Type B pancreatic cell (in vitro differentiated cells): Measurements from ENCODE around the gene PKHD1. TPM values are rescaled to one million over a fixed set of nuclear protein-coding genes. Genes with fewer than 3 reads are reported as not detected.
"Not testable (repeated sequence)": the region's sequence is repeated elsewhere in the genome, so short reads cannot be mapped to it uniquely, and the experiment has no call there.

Source experiments
- DNase-seq: peaks from one replicate; pipeline ENCODE4 v3.0.0; 2021; ENCODE audit warnings: mixed read lengths; ENCODE audit not compliant: unreplicated experiment; ENCODE audit errors: extremely low spot score
- H3K27ac Mint-ChIP-seq: 2 replicates; pipeline ENCODE4 v1.8.0; 2021; ENCODE audit warnings: mild to moderate bottlenecking, mixed read lengths
- H3K27me3 Mint-ChIP-seq: 2 replicates; pipeline ENCODE4 v1.8.0; 2021; ENCODE audit warnings: mixed read lengths
- H3K36me3 Mint-ChIP-seq: 2 replicates; pipeline ENCODE4 v1.8.0; 2021; ENCODE audit warnings: mixed read lengths
- H3K4me1 Mint-ChIP-seq: one replicate; pipeline ENCODE4 v1.8.0; 2021; ENCODE audit warnings: mixed read lengths; ENCODE audit not compliant: unreplicated experiment
- H3K4me3 Mint-ChIP-seq: 2 replicates; pipeline ENCODE4 v1.8.0; 2021; ENCODE audit warnings: mild to moderate bottlenecking, mixed read lengths
- H3K9me3 Mint-ChIP-seq: 2 replicates; pipeline ENCODE4 v1.8.0; 2021; ENCODE audit warnings: mixed read lengths
- CTCF ChIP-seq: fragments of 200-600 bp; sonication (generic); conservative IDR thresholded peaks from 2 replicates; pipeline ENCODE4 v1.5.0; 2021; ENCODE audit warnings: antibody characterized with exemption, mild to moderate bottlenecking
- total RNA-seq: library from RNA; stranded (reverse); gene quantifications from 2 replicates; pipeline ENCODE4 v1.2.1, GENCODE V29; 2021; ENCODE audit warnings: low replicate concordance

Gene PKHD1
- total RNA-seq, 1 donor from 2014 or later = 0.75 TPM

DNA sequence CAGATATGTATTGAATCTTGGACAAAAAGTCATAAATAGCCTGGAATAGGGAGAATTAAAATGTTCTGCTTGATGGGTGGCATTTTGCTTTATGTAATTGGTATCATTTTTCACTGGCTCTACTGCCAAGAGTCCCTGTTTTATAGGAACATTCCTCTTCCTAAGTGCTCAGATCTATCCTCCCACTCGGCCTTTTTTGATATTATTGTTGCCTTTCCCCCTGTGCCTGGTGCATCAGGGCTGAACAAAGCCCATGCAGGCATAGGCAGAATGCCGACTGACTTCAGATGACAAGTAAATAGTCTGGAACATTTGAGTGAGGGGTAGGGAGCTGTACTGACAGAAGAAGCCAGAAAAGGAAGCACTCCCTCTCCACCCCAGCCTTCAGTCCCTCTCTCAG is 127.0 kb downstream of the PKHD1 start:
- H3K4me3 Mint-ChIP-seq = no peak overlapping the region
- no peak for TF ChIP-seq CTCF

DNA sequence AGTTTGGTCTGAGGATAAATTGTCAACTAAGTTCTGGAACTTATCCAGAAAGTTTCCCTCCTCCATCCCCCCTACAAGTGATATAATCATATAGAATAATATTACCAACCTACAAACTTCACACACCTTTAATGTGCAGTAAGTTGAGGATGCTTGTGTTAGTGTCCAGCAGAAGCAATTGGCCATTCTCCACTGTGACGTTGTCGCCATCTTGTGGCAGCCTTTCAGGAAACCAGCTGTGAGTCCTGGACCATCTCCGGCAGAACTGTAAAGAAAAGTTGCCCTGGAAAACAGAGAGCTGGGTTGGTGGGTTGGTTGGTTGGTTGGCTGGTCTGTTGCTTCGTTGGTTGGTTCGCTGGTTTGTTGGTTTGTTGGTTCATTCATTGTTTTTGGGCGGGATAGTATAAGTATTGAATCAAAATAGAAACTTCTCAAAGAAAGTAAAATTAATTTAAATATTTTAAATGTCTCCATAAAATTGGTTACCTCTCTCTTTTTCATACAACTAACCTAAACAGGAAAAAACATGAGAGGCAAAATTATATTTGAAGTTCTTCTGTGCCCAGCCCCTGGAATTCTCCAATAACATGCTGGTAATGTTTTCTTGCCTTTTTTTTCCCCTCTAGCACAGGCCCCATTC is 127.5 kb downstream of the PKHD1 start:
- peak; percentile 75 for DNase-seq
- Mint-ChIP-seq H3K36me3 (no peaks in the 10 kb centered on the region), H3K4me1 (peaks cover 3% of the 10 kb centered on the region), H3K9me3 (no peaks in the 10 kb centered on the region), H3K27ac (no peak overlapping the region), H3K4me3 (no peak overlapping the region), H3K27me3 (peaks cover 15% of the 10 kb centered on the region)
- TF ChIP-seq CTCF = peak; percentile 90

More for the DNA sequence above, 127.0 kb downstream of the PKHD1 start:
- Mint-ChIP-seq H3K27ac (no peak overlapping the region), H3K27me3 (peaks cover 15% of the 10 kb centered on the region), H3K36me3 (no peaks in the 10 kb centered on the region), H3K9me3 (no peaks in the 10 kb centered on the region), H3K4me1 (peaks cover 3% of the 10 kb centered on the region)
- DNase-seq = no peak

DNA sequence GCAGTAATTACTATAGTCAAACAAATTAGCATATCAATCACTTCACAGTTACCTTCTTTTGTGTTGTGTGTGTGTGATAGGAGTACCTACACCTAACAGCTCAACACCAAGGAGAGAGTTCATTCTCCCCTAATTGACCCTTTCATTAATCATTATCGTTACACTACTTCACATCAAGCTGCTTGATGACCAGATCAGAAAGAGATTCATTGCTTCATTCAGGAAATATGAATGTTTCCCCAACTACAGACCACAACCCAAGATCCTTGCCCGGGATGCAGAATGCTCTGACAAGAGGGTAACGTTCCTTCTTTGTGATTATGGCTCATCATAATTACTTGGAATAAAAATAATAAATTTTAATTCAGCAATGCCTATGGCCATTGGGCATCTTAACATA is 132.7 kb downstream of the PKHD1 start:
- Mint-ChIP-seq H3K9me3 (no peaks in the 10 kb centered on the region), H3K4me1 (peaks cover under 1% of the 10 kb centered on the region), H3K36me3 (no peaks in the 10 kb centered on the region), H3K27ac (no peak overlapping the region), H3K27me3 (peaks cover under 1% of the 10 kb centered on the region), H3K4me3 (no peak overlapping the region)
- no peak for TF ChIP-seq CTCF
- no peak for DNase-seq

GRCh38 chr6:51953246-51953645 is 134.2 kb downstream of the PKHD1 start:
- Mint-ChIP-seq H3K27ac (no peak overlapping the region), H3K4me1 (no peaks in the 10 kb centered on the region), H3K4me3 (no peak overlapping the region), H3K27me3 (no peaks in the 10 kb centered on the region), H3K36me3 (no peaks in the 10 kb centered on the region), H3K9me3 (no peaks in the 10 kb centered on the region)
- DNase-seq = no peak
- no peak for TF ChIP-seq CTCF

GRCh38 chr6:51951924-51952323 is 135.5 kb downstream of the PKHD1 start:
- H3K27ac Mint-ChIP-seq = no peak overlapping the region
- TF ChIP-seq CTCF = no peak
- no peaks in the 10 kb centered on the region for H3K9me3 Mint-ChIP-seq
- H3K4me1 Mint-ChIP-seq = no peaks in the 10 kb centered on the region
- no peak for DNase-seq
- H3K27me3 Mint-ChIP-seq = no peaks in the 10 kb centered on the region
- H3K4me3 Mint-ChIP-seq = no peak overlapping the region
- no peaks in the 10 kb centered on the region for H3K36me3 Mint-ChIP-seq

DNA sequence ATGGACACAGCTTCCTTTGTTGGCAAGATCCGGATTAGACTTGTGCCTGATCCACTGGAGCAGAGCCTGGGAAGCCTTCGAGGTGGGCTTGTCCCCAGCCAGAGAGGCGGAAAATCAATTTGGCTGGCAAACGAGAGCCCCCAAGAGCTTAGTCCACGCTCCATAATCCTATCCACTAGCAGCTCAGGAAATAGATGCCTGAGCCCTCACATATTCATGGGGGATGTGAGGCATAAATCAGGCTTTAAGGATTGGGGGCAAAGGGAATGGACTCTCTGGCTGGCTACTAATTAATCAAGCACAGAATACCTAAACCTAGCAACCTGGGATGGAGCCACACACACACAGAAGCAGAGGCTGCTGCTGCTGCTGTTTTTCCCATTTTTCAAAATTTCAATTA is 137.9 kb downstream of the PKHD1 start:
- H3K4me3 Mint-ChIP-seq = no peak overlapping the region
- H3K9me3 Mint-ChIP-seq = no peaks in the 10 kb centered on the region
- no peaks in the 10 kb centered on the region for H3K36me3 Mint-ChIP-seq
- no peaks in the 10 kb centered on the region for H3K4me1 Mint-ChIP-seq
- H3K27ac Mint-ChIP-seq = no peak overlapping the region
- no peak for DNase-seq
- H3K27me3 Mint-ChIP-seq = no peaks in the 10 kb centered on the region
- TF ChIP-seq CTCF = no peak

DNA sequence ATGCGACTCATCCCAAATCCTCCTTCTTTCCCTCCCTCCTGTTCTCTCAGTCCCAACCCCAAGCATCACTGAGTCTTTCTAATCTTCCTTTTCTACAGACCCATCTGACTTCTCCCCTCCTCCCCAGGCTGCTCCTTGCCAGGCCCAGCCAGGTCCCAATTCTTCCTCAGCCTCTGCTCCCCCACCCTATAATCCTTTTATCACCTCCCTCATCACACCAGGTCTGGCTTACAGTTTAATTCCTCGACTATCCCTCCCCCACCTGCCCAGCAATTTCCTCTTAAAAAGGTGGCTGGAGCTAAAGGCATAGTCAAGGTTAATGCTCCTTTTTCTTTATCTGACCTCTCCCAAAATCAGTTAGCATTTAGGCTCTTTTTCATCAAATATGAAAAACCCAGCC is 147.7 kb downstream of the PKHD1 start:
- H3K9me3 Mint-ChIP-seq, H3K27ac Mint-ChIP-seq, H3K4me1 Mint-ChIP-seq, DNase-seq, H3K4me3 Mint-ChIP-seq, H3K36me3 Mint-ChIP-seq: not testable (repeated sequence)
- H3K27me3 Mint-ChIP-seq = peaks cover 13% of the 10 kb centered on the region
